GM18519 (cell line): Measurements from ENCODE around the gene RMND5B.
"Not testable (repeated sequence)": the region's sequence is repeated elsewhere in the genome, so short reads cannot be mapped to it uniquely, and the experiment has no call there.

Experiments used
- ATAC-seq: cut with Tn5 transposase; IDR thresholded peaks from one replicate; pipeline ENCODE4 v1.9.1; 2021; ENCODE audit warnings: mild to moderate bottlenecking, moderate library complexity; ENCODE audit not compliant: unreplicated experiment, low FRiP score

The RMND5B gene

GRCh38 chr5:178130576-178131445 is at the start of gene RMND5B:
Gene RMND5B, plus strand, starts transcription at chr5:178131014. Its CDS starts 7,106 bp downstream, at chr5:178138120.
- peak; percentile 75 for ATAC-seq

- ATAC-seq, result no peak
These were observed 49.1 kb upstream of the RMND5B start for GRCh38 chr5:178081571-178082243.

GRCh38 chr5:178083922-178084321 is 46.9 kb upstream of the RMND5B start:
- ATAC-seq, result no peak

GRCh38 chr5:178085316-178085715 is 45.5 kb upstream of the RMND5B start:
- ATAC-seq, result no peak

- ATAC-seq, result no peak
These were observed 44.5 kb upstream of the RMND5B start for GRCh38 chr5:178086266-178086665.

- not testable (repeated sequence) for ATAC-seq
These were observed 43.6 kb upstream of the RMND5B start for GRCh38 chr5:178087199-178087598.

- no peak for ATAC-seq
These were observed 40.0 kb upstream of the RMND5B start for GRCh38 chr5:178090856-178091255.

- no peak for ATAC-seq
These were observed 37.7 kb upstream of the RMND5B start for GRCh38 chr5:178093134-178093533.

GRCh38 chr5:178094345-178094744 is 36.5 kb upstream of the RMND5B start:
- ATAC-seq, result no peak

GRCh38 chr5:178098685-178099084 is 32.1 kb upstream of the RMND5B start:
- no peak for ATAC-seq

- no peak for ATAC-seq
These were observed 27.2 kb upstream of the RMND5B start for GRCh38 chr5:178103612-178104011.

- ATAC-seq, result no peak
These were observed 26.3 kb upstream of the RMND5B start for GRCh38 chr5:178104492-178104891.

GRCh38 chr5:178106086-178106485 is 24.7 kb upstream of the RMND5B start:
- ATAC-seq, result no peak

- no peak for ATAC-seq
These were observed 24.1 kb upstream of the RMND5B start for GRCh38 chr5:178106556-178107239.

GRCh38 chr5:178107756-178108310 is 23.0 kb upstream of the RMND5B start:
- ATAC-seq, result no peak

- ATAC-seq, result no peak
These were observed 22.4 kb upstream of the RMND5B start for GRCh38 chr5:178108446-178108845.

- ATAC-seq, result no peak
These were observed 21.8 kb upstream of the RMND5B start for GRCh38 chr5:178108966-178109365.

- ATAC-seq, result no peak
These were observed 20.3 kb upstream of the RMND5B start for GRCh38 chr5:178110511-178110910.

GRCh38 chr5:178111925-178112324 is 18.9 kb upstream of the RMND5B start:
- ATAC-seq, result no peak

- no peak for ATAC-seq
These were observed 18.3 kb upstream of the RMND5B start for GRCh38 chr5:178112545-178112944.
